NOMO-1 (cell line): ENCODE results near the gene KANSL3.

Source experiments
- DNase-seq, 2 experiments: peaks; one replicate each; lab custom pipeline; 2025; ENCODE audit not compliant: unreplicated experiment in 2 of 2; lab: John Stamatoyannopoulos, UW

The KANSL3 gene

DNA sequence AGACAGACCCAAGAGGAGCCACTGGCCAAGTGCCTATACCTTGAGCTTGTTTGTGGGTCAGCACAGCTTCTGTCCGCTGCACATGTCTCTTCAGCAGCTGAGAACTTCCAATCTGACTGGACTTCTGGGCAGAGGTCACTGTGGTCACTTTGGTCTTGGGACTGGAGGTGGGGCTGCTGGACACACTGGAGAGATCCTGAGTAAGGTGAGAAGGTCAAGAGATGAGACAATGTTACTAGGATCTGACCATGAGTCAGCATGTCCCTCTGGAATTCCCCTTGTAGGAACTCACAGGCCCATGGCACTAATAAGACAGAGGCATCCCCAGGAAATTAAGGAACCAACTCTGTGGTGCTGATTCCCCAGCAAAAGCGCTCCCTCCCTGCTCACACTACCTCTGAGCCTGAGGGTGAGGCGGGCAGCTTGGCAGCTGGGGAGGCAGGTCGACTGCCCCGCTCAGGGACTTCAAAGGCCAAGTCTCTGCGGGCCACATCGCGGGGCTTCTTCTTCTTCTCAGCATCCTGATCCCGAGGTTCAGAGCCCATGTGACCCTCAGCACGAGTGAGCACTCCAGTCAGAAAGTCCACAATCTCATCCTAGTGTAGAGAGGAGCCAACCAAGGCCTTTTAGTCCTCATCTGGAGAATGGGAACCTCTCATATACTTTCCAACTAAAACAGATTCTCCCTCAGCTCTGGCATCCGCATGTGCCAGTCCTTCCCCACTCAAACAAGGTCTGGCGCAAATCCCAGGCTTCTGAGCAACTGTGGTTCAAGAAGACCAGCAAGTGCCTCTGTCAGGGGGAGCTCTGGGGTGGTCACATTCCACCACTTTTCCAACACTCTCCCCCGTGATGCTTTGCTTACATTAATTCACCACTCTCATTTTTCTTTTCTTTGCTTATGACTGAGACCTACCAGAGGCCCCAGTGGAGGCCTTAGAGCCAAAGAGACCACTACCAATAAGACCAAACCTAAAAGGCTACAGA, 29.4 kb downstream of the KANSL3 start:
- DNase-seq, result no peak

DNA sequence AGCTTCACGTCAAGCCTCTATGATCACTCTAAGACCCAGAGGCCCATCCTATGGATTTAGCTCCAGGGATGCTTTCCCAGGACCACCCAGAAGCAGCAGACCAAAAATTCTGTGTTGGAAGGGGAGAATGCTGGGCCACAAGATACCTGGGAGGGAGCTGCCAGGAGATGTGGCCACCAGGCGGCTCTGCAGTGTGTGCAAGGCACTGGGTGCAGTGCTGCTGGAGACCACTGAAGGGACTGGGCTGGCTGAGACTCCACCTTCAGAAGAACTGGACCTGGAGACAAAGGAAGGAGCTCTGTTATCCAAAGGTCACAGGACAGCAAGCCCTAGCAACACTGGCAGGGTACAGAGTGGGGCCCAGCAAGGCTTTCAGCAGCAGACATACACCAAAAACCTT, 34.0 kb downstream of the KANSL3 start:
- DNase-seq, result no peak

DNA sequence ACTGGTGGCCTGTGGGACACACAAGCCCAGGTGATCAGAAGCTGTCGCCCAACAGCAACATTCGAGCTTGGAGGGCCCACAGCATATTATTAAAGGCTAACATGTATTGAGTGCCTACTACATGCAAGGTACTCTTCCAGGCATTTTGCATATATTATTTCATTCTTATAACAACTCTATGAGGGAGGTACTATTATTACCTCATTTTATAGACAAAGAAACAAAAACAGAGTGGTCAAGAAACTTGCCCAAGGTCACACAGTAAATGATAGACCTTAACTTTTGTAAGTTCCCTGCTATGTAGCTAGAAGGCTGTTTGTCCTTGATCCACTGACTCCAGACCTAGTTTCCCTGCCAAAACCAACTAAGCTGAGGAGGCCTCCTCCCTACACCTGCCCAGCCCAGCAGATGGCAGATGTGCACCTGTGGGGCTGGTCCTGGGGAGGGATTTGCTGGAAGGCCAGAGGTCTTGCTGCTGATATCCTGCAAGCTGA, 35.7 kb downstream of the KANSL3 start:
- no peak for DNase-seq

DNA sequence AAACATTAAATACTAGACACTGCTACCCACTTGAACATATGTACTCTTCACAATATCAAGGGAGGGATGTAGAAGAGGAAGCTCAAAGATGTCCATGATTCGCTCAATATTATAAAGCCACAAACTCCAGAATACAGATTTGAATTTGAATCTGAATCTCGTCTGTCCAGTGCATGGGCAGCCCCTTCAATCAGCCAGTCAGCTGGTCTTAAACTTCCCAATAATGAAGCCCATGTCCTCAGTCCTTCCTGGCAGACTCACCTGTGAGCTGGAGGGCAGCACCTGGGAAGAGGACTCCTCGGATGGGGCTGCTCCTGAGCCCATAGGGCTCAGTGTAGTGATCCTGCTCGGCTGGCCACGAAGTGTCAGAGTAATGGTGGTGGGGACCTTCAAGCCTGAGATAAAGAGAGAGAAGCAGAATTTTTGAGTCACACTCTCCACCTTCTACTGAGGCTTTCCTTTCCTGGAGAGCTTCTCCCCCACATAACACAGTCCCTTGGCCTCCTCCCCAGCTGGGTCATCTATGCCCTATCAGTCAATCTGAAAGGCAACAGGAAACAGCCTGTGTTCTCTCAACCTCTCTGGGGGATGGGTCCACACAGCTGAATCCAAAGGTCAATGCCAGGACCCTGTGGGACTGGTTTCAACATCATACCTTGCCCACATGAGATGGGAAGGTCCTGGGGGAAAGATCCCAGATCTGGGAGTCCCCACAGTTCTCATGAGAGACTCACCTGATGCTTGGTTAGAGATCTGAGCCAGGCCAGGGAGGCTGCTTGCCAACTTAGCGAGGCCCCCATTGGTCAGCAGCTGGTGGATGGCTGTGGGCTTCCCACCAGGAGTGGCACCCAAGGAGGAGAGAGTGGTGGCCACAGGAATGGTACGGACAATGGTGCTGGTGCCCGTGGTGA, 36.5 kb downstream of the KANSL3 start:
- no peak for DNase-seq

DNA sequence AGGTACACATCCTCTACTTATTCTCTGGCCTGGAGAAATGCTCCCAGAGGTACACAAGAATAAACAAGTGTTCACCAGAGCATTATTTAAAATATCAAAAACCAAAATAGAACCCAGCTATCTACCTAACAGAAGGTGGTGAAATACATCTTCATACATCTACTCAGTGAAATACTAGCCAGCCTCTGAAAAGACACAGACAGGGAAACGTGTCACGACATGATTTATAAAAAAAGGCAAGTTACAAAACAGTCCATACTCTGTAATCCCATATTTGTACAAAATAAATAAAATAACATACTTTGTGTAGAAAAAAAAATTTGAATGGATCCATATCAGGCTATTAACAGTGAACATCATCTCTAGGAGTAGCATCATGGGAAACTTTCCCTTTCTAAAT, 38.2 kb downstream of the KANSL3 start:
- DNase-seq, result no peak

DNA sequence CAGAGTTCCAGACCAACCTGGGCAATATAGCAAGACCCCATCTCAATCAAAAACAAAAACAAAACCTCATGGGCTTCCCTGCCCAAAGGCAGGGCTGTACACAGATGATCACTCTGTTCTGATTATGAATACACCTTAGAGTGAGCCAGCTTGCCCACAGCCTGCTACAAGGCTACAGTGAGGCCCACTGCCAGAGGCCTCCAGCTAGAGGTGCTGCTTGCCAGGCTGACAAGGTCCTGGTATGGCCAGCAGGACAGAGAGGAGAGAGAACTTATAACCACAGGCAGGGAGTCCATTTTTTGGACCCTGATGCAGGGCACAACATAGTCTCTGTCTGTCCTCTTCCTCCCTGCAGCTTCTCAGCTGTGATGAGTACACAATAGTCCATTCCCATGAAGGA, 41.5 kb downstream of the KANSL3 start:
- no peak for DNase-seq

DNA sequence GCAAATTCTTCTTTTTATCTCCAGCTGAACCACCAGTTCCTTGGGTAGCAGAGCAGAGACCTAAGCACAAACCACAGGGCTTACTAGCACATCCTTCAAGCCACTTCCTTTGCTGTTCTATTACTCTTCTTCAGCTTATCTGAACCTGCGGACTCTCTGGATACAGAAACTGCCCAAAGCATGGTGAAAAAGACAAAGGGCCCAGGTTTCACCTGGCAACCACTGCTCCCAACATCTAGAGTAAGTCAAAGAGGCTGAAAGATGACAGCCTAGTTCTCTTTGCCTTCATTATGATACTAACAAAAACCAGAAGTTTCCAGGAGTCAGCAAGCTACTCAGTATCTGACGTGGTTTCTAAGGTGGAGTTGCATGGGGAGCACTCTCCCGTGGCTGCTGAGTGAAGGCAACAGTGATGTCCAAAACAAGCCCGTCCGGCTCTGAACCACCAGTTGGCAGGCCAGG, 43.4 kb downstream of the KANSL3 start:
- no peak for DNase-seq

DNA sequence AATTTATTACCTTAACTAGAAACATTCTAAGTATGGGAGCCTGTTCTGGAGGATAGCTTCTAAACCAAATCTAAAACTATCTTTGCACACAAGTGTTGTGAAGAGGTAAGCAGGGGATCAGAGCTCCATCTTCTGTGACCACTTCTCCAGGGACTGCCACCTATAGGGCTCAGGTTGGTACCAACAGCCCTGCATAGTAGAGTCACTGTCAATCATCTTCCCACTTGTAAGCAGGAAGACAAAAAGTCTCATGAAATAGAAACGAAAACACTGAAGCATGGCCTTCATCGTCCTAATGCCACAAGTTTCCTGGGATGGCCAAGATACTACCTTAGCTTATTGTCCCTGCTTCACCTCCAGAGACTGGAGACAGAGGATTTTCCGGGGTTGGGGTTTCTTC, 43.8 kb downstream of the KANSL3 start:
- no peak for DNase-seq

DNA sequence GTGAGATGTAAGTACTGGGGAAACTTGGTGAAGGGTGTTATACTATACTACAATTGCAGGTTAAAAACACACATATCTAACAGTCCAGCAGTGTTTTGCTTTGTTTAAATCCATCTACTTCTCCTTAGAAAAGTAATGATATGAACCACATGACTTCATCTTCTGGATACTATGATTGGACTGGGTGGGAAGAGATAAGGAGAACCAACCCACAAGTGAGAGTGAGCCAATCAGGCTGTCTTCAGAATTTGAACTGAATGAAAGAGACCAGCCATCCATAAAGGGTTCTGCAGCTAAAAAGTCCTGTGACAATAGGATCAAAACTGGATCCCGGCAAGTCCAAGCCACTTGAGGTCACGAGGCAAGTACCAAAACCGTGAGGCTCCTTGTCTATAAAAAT, 46.6 kb downstream of the KANSL3 start:
- DNase-seq, result no peak

DNA sequence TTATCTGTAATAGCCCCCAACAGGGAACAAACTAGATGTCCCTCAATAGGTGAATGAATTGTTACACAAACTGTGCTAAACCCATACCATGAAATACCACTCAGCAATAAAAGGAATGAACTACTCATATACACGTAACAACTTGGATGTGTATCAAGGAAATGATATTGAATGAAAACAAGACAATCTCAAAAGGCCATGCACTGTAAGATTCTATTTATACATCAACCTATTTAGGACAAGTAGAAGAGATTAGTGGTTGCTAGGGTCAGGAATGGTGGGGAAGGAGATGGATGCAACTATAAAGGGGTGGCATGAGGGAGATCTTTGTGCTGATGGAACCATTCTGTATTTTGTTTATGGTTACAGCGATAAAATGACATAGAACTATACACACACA, 47.1 kb downstream of the KANSL3 start:
- no peak for DNase-seq

DNA sequence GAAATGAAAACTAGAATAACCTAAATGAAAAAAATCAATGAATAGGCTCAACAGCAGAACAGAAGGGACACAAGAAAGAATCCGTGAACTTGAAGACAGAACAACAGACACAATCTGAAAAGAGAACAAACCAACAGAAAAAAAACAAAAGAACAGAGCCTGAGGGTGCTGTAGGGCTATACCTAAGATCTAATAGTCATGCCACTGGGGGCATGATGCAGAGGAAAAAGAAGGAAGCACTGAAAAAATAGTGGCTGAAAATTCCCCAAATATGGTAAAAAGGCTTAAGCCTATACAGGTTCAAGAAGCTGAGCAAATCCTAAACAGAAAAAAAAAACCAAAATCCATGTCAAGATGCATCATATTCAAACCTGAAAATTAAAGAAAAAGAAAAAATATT, 50.3 kb downstream of the KANSL3 start:
- no peak for DNase-seq

DNA sequence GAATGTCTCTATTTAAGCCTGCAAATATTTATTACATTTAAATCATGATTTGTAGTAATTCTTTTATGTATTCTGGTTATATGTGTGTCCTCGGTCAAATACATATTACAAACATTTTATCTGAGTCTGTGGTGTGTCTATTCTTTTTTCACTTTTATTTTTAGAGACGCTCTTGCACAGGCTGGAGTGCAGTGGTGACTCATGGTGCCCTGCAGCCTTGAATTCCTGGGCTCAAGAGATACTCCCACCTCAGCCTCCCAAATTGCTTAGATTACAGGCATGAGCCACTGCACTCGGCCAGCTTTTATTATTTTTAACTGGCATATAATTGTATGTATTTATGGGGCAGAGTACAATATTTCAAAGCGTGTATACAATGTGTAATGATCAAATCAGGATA, 54.1 kb downstream of the KANSL3 start:
- DNase-seq, result no peak

DNA sequence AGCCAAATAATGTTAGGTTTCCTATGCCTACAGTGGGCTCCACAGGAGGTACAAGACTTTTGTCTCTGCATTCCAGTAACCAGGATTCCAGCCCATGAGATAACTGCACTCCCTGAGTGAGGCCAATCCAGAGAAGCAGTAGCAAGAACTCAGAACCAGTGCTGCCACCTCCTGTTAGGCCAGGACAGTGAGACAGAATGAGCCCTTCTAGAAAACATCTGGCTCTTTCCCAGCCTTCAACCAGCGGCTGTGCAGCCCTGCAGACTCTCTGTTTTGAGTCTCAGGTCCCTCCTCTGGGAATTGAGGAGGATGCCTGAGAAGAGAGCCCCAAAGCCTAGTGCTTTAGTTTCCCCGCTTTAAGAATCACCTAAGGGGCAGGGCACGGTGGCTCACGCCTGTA, 57.3 kb downstream of the KANSL3 start:
- DNase-seq, result no peak

DNA sequence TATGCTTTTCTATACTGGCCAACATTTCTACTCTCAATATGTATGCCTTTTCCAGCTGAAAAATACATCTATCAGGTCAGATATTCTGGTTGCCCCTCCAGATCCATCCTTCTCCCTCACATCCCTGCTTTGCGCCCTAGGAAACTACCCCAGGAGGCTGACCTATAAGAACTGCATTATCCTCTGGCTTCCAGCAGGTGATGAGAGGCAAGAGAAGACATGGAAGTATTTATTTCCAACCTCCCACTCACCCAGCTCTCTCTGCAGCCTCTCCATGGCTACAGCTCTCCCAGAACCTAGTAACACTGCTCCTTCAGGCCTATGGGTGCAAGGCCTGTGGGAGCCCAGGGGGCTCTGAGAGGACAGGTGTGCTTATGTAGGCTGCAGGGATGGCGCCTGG, 58.7 kb downstream of the KANSL3 start:
- no peak for DNase-seq

DNA sequence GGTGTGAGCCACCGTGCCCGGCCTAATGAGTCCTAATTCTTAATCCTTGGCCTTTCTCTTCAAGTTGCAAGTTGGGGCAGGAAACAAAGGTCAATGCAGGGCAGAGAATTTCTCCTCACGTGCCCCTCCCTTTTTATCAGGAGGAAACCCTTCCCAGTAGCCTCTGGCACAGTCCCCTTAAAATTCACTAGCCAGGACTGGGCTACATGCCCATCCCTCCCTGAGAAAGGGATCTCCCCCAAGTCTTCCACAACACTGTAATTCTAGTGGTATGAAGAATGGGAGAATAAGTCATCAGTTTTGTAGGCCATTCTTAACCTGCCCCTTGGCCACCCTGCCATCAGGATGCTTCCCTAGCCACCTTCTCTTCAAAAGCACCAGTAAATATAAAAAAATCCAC, 59.4 kb downstream of the KANSL3 start:
- no peak for DNase-seq

DNA sequence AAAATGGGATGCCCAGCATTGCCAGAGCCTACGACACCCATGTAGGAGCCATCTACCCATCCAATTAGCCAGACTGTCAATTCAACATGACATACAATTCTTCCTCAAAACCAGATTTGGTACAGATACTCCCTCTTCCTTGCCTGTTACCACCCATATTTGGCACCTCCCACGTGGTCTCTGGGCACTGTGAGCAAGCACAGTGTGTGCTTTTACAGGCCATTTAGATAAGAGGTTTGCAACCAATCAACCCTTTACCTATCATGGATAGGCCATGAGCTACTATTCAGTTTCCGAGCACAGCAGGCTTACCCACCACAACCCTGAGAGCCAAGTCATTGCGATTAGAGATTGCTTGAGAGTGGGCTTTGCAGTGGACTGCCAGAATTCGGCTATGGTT, 60.6 kb downstream of the KANSL3 start:
- DNase-seq, result no peak

DNA sequence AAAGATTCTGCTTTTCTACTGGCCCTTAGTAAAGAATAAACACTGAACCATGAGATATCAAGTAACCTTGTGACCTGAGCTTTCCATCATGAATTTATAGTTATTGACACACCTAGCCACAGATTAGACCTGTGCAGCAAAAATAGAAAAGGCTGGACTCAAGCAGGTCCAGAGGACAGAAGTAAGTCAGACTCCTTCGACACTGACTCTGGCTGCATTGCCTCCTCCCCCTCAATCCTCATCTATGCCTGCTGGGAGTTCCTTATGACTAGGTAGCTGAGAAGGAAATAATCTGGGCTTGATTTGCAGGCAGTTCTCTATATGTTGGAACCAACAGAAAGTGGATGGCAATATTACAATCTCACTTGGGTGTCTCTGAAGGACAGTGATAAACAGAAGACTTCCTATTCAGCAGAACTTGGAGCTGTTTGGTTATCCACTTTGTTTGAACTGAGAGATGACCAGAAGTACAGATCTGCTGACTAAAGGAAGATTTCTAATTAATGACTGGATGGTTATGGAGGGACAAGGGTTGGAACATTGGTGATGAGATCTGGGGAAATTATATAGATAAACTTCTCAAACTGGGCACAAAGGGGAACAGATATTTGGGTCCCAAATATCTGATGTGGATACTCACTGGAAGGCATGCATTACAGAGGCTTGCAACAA, 62.2 kb downstream of the KANSL3 start:
- no peak for DNase-seq

DNA sequence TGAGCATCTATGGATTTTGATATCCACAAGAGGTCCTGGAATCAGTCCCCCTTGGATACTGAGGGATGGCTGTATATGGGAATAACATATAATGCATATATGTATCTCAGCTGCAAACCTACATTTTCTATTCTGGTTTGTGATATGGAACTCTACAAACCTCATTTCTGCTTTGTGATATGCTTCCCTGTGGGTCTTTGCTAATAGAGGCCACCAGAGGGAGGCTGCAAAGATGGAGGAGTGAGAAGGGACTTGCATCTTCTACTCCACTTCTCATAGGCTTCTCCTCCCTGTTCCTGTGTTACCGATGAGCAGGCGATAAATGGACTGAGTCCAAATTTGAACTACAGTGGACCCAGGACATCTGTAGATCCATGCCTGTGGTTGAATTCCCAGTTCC, 63.7 kb downstream of the KANSL3 start:
- no peak for DNase-seq

DNA sequence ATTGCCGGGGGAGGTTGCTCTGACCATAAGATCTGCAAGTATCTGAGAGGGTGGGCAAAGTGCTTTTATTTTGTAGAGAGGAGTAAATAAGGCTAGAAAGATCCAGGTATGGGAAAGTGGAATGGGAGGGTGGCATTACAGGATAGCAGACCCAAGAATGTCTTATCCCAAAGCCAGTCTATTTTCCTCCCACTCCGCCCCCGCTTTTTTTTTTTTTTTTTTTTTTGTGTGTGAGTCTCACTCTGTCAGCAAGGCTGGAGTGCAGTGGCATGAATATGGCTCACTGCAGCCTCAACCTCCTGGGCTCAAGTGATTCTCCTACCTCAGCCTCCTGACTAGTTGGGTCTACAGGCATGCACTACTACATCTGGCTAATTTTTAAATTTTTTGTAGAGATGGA, 70.0 kb downstream of the KANSL3 start:
- DNase-seq, result no peak

DNA sequence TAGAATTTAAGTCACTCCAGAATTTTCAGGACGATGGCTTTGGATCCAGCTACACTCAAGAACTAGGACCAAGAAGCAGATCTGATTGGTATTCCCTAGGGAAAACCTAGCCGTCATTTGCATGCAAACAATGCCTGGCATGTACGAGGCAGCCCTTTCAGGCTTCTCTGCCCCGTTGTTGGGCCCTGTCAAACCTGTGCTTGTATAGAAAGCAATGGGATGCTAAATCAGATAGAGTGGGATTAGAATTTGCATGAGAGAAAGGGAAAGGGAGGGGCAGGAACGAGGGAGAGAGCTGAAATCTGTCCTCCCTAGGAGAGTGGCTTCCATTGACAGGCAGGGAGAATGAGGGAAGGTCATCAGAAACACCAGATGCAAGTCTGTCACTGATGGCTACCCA, 73.0 kb downstream of the KANSL3 start:
- no peak for DNase-seq

DNA sequence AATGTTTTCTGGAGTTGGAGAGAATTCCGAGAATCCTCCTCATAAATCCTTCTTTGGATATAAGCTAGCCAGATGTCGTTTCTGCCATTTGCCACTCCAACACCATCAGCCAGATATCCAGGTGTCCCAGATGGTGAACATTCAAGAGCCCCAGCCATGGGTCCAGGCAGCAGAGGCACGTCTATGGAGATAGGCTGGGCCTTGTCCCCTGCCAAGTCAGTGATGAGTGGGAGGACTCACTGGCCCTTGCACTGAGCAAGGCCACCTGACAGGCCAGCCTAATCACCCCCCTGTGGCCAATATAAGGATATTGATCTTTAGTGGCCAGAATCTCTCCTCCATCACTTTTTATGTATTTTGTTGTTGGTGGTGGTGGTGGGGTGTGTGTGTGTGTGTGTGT, 73.5 kb downstream of the KANSL3 start:
- no peak for DNase-seq
